Measurements from ENCODE around the gene APBB1IP.
A peak's percentile ranks its signal among the peaks of the same experiment; 100 is the strongest.

GRCh38 chr10:26573674-26574073 lies 135.5 kb downstream of the APBB1IP start:
- peak in 1 of 2 donors; percentile 5 for TF ChIP-seq CTCF (conservative IDR thresholded peaks at IDR 0.05 in 1 of 2, IDR thresholded peaks at IDR 0.05 in 1 of 2; ENCODE audit: extremely low read depth in 1 of 2, insufficient read depth in 1 of 2, low read depth in 1 of 2, low read length in 2 of 2)
- TF ChIP-seq EZH2 (IDR thresholded peaks at IDR 0.05; ENCODE audit: borderline replicate concordance, low read length) = no peak

Data from mammary epithelial cell (primary cell).